HG03378 (cell line): ENCODE results near the gene SAFB.
"Not testable (repeated sequence)": the region's sequence is repeated elsewhere in the genome, so short reads cannot be mapped to it uniquely, and the experiment has no call there.

Experiments used
- ATAC-seq: cut with Tn5 transposase; IDR thresholded peaks from one replicate; pipeline ENCODE4 v1.9.1; 2021; ENCODE audit warnings: mild to moderate bottlenecking, moderate library complexity; ENCODE audit not compliant: unreplicated experiment

The SAFB gene

GRCh38 chr19:5696196-5697021 lies 73.5 kb downstream of the SAFB start:
- ATAC-seq = no peak

- ATAC-seq = no peak
These were observed 74.4 kb downstream of the SAFB start for GRCh38 chr19:5697022-5697889.

- ATAC-seq = no peak
These were observed 75.2 kb downstream of the SAFB start for GRCh38 chr19:5697890-5698634.

GRCh38 chr19:5698635-5699422 lies 75.9 kb downstream of the SAFB start:
- no peak for ATAC-seq

- no peak for ATAC-seq
These were observed 77.7 kb downstream of the SAFB start for GRCh38 chr19:5700455-5701092.

DNA sequence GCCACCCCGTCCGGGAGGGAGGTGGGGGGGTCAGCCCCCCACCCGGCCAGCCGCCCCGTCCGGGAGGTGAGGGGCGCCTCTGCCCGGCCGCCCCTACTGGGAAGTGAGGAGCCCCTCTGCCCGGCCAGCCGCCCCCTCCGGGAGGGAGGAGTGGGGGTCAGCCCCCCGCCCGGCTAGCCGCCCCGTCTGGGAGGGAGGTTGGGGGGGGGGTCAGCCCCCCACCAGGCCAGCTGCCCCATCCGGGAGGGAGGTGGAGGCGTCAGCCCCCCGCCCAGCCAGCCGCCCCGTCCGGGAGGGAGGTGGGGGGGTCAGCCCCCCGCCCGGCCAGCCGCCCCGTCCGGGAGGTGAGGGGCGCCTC lies 79.1 kb downstream of the SAFB start:
- not testable (repeated sequence) for ATAC-seq

- no peak for ATAC-seq
These were observed 81.2 kb downstream of the SAFB start for GRCh38 chr19:5703819-5704818.

- ATAC-seq = no peak
These were observed 82.7 kb downstream of the SAFB start for GRCh38 chr19:5705552-5705951.

DNA sequence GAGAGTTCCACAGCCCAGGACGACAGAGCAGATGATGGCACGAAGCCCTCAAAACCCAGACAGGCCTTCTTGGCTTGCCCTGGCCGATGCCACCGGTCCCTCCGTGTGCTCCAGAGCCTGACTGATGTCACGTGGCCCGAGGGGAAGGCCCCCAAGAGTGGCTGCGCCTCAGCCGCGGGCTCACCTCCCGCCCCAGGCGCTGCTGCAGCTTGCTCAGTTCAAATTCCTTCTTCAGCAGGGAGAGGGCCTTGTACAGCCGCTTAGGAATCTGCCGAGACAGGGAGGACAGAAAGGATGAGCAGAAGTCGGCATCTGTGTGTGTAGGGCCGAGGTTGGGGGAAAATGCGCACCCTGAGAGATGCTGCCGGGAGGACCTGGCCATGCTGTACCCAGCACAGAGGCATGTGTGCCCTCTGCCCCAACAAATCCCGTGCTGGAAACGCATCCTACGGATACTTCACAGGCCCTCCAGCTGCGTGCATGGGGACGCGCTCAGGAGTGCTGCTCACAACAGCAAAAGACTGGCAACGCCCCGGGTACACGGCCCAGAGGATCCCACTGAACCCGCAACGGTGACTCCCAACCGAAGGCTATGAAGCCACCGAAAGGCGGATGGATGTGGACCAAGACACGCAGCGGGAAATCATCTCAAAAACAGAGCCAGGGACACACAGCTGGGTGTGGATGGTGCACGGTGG lies 84.1 kb downstream of the SAFB start:
- ATAC-seq = no peak

DNA sequence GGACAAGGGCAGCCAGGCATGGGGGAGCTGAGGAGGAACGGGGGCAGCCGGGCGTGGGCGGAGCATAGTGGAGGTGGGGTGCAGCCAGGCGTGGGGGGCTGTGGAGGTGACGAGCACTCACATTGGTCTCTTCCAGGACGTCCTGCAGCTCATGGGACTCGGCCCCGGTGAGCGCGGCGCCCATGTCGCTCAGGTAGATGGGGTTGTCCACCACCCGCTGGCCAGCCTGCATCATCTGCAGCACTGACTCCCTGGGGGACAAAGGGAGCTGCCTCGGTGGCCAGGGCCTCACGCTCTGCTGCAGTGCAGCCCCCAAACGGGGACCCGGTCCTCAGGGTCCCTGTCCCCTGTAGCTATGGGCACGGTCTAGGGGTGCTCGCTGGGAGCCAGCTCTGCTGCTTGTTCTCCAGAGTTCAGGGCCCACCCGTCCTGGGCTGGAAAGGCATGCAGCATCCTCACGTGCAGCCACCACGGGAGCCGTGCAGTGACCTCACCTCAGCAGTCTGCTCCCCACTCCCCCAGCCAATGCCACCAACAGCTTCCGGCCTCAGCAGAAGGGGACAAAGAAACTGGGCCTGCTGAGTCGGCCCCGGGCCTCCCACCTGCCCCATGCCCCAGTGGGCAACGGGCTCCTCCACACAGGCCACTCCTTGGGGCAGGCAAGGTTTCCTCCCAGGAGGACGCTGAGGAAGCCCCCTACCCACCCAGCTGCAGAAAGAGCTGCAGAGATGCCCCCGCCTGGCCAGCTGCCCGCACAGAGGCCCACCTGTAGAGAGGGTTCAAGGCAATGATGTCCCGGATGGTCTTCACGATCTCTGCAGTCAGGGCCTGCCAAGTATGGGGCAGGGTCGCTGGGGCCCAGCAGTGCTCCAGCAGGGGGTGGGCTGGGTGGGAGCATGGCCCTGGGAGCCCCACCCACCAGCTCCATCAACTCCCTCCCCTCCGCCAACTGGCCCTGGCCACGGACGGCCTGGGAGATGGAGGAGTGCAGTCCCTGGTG lies 85.0 kb downstream of the SAFB start:
- no peak for ATAC-seq

GRCh38 chr19:5711025-5711424 lies 88.1 kb downstream of the SAFB start:
- no peak for ATAC-seq

DNA sequence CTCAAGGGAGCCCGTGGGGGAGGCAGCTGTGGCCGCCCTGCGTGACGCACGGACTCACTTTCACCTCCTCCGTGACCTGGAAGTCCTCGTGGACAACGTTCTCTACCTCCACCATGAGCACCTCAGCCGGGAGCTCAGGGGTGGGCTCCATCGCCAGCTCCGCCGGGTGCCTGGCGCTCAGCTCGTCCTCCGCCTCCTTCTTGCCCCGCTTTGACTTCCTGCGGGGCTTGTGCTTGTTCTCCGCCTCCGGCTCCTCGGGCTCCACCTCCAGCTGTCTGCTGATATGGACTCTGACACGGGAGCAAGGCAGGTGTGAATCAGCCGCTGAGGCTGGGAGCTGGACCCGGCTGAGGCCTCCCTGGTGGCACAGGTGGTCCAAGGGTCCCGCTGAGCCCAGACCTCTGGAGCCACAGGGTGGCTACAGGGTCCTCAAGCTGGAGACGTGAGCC lies 88.9 kb downstream of the SAFB start:
- no peak for ATAC-seq

GRCh38 chr19:5713228-5713627 lies 90.3 kb downstream of the SAFB start:
- no peak for ATAC-seq

DNA sequence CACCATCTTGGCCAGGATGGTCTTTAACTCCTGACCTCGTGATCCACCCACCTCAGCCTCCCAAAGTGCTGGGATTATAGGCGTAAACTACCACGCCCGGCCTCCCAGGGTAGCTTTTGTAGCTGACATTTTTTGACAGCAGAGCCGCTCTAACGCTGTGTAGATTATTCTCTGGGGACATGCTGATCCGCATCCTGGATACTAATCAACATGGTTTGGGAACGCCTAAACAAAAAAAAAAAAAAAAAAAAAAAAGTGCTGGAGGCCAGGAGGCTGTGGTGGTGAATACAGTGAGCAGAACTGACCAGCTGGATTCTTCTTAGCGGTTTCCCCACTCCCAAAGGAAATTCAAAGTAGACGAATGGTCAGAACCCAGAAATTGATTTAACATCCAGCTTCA lies 91.9 kb downstream of the SAFB start:
- ATAC-seq = no peak

DNA sequence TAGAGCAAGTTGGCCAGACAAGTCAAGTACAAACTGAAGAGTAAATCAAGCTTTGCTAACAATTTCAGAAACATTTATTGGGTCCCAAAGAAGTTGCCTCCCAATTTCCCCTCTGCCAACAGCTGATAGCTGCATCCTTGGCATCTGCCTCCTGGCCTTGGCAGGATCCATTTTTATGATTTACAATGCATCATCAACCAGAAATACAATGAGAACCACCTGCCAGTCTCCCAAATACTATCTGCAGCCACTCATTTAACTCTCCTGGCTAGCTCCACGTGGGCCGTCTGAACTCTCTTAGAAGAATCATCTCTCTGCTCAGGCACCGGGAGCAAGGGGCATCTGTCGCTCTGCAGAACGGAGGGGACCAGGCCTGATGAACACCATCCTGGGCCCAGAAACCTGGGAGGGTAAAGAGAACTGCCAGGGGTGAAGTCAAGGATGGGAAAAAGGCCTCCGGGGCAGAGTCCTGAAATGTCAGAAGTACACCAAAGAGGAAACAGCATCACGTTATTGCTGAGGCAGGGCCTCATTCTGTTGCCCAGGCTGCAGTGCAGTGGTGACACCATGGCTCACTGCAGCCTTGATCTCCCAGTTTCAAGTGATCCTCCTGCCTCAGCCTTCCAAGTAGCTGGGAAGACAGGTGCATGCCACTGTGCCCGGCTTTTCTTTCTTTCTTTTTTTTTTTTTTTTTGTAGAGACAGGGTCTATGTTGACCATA lies 94.5 kb downstream of the SAFB start:
- no peak for ATAC-seq
